Stimulated activated CD8-positive, alpha-beta memory T cell treated with anti-CD3 and anti-CD28 coated beads, Interleukin-2, amount 100 ng/mL, for 1 hour (primary cell): Measurements from ENCODE around the gene MTR.
"Not testable (repeated sequence)": the region's sequence is repeated elsewhere in the genome, so short reads cannot be mapped to it uniquely, and the experiment has no call there.

Source experiments
- DNase-seq, 2 donors: peaks; one replicate each; pipeline ENCODE4 v3.0.0-alpha.2; 2020; ENCODE audit warnings: low read depth in 2 of 2

MTR gene

DNA sequence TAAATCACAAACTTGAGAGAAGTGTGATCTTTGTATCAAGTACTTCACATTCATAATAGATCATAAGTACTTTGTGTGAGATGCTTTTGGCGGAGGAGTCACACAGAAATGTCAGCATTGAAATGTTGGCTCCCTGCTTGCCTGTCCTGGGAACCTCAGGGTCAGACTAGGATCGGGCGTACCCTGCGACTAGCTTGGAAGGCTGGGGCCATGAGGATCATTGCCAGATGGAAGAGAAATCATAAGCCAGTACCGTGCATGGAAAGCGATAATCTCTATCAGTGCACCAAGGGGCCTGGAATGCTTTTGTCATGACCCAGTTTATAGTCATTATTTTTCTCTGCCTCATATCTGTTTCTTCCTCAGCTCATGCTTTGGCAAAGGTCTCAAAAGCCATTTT is 35.5 kb downstream of the MTR start:
- no peak for DNase-seq

DNA sequence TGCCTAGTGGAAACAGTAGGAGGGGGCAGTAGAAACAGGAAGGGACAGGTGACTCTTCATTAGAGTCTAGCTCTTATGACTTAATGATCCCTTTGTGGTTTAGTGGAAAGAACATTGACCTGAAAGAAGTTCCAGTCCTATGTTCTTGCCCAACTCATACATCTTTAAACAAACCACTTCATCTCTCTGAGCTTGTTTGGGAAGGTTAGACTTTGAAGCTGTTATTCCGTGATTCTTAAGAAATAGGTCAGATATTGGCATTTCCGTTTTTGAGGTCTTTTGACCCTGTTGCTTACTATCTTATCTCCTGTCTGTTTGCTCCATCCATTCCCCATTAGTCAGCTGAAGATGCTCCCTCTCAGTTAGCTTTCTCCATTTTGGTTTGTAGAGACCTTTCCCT is 38.5 kb downstream of the MTR start:
- DNase-seq, result no peak

DNA sequence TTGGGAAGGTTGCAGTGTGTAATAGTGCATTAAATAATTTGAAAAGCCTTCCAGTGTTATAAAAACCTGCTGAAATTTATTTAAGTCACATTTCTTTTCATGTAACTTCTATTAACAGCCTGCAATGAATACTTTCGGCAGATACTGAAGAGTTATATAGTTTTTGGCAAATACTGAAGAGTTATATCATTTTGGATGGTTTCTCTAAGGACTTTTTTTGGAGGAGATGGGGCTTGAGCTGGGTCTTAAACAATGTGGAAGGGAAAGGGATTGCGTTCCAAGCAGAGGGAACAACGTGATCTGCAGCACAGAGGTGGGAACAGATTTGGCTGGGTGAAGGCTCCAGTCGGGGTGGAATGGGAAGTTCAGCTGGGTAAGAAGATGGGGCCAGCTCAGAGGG is 39.8 kb downstream of the MTR start:
- no peak for DNase-seq

DNA sequence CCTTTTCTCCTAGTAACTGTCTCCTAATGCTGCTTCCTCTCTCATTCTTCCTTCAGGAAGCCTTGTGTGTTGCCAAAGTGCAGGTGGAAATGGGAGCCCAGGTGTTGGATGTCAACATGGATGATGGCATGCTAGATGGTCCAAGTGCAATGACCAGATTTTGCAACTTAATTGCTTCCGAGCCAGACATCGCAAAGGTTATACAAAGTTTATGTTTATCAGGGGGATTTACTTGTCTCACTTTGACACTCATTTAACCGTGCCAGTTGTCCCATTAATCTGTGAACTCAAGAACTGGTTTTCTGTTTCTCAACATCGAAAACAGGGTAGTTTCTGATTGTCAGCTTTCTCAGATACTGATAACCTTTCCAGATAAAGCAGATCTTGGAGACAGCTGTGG is 40.4 kb downstream of the MTR start:
- no peak for DNase-seq

DNA sequence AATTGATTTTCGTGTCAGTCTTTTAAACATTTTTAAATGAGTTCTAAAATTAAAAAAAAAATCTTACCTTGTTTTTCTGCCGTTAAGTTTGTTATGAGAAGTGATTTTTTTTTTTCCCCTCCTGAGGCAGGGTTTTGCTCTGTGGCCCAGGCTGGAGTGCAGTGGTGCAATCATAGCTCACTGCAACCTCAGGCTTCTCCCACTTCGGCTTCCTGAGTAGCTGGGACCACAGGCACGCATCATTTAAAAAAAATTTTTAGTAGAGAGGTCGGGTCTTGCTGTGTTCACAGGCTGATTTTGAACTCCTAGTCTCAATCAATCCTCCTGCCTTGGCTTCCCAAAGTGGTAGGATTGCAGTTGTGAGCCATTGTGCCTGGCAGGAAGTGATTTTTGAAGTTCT is 41.1 kb downstream of the MTR start:
- no peak for DNase-seq

DNA sequence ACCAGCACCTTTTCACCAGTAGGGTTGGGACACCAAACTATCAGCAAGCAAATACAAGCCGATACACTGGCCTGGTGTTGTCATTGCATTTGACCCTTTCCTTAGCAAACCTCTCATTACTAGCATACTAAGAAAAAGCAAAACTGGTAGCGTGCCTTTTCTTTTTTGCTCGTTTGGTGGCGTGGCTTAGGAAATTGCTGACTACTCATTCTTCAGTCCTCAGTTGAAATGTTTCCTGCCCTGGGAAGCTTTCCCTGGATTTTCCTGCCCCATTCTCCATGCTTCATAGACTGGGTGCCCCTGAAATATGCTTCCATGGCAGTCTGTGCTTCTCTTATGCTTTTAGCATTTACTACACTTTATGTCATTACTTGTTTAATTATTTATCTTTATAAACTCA is 42.0 kb downstream of the MTR start:
- DNase-seq, result no peak

DNA sequence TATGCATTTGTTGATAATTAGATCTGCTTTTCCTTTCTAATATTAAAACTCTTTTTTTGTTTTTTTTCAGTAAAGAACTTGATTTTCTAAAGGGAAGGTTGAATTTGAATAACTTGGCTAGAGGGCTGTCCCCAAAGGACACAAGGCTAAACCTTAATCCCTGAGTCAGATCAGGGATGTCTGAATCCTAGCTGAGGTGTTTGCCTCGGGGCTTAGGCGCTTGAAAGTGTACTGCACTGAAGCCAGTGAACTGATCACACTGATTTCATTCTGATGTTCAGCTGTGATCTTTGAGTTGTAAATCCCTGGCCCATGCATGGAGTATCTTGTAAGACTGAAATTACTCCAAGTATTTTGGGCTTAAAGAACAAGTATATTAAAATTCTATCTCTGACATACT is 42.8 kb downstream of the MTR start:
- no peak for DNase-seq

DNA sequence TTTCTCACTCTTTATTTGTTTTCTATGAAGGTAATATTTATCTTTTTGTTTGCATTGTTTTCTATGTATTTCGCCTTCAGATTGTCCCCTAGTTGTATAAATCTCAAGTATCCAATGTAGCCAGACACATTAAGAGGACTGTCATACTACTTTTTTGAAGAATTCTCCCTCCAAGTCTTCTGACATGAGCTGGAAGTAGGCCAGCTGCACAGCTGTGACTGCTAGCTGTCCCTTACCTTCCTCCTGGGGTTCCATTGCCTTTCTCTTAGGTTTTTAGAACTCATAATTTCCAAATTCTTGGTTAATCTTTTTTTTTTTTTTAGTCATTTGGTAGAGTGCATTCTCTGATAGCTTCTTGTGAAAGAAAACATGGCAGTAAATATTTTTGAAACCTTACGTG is 46.2 kb downstream of the MTR start:
- no peak for DNase-seq

DNA sequence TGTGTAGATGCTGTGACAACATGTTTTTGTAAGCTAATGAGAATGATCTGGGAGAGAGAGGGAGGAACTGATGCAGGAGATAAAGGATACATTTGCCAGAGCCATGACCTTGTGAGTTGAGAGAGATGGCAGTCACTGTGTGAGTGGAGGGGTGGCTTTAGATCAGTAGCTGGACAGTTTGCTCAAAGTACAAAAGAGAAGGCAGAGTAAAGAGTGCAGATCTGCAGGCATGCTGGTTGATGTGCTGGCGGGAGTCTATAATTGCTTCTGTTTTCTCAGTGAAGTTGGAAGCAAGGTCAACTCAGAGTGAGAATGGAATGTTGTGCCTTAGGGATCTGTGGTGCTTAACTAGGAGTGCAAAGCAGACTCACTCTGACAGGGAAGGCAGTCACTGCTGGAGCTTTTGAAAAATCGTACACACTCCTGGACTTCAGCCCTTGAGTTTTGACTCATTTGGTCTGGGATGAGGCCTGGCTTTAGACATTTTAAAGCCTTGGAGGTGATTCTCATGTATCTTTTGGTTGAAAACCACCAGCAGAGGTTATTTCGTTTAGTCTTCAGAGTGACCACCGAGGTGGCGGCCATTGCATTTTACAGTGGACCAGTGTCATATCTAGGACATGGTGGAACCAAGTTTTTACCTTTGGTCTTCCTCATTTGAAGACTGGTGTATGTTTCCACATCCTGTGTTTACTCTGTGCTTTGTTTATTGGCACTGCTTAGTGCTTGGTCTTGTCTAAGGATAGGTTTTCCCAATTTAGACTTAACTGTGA is 49.6 kb downstream of the MTR start:
- DNase-seq, result no peak

DNA sequence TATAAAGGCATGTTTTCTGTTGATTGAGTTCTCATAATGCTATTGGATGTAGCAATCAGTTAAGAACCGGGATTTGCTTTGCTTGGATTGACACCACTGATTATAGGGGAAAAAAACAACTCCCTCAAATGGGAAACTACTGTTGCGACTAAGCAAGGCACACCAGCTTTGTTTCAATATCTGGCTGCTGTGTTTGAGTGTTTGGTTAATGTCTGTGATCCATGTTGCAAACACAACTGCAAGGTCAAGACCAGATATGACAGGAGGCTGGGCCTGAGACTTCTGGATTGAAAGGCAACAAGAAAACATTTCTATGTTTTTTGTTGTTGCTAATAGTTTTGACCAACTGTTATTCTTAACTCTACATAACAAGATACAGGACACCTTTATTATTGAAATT is 50.7 kb downstream of the MTR start:
- no peak for DNase-seq

DNA sequence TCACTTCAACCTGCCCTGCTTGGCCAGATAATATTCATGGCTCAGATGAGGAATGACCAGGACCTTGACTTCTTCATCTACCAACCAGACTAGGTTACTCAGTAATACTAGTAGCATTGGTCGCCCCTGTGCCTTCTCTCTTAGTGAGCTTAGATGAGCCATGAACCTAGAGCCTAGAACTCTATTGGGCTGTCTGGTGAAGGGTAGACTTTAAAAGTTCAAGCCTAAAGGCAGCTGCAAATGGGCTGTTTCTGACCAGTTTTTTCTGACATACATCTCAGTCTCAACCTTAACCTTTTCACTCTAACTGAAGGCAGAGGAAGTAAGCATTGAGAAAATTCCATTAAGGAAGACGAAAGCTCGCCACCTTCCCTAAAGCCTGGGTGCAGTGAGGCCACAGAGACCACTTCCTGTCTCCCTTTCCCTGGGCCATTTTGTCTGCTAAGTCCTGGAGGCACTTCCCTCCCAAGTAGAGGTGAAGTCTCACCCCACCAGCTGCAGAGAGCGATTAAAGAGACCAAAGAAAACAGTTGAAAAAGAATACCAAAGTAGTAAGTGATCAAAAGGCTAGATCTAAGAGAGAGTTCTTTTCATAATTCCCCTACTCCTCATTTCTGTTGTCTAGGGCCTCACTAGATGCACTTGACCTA is 53.3 kb downstream of the MTR start:
- no peak for DNase-seq

DNA sequence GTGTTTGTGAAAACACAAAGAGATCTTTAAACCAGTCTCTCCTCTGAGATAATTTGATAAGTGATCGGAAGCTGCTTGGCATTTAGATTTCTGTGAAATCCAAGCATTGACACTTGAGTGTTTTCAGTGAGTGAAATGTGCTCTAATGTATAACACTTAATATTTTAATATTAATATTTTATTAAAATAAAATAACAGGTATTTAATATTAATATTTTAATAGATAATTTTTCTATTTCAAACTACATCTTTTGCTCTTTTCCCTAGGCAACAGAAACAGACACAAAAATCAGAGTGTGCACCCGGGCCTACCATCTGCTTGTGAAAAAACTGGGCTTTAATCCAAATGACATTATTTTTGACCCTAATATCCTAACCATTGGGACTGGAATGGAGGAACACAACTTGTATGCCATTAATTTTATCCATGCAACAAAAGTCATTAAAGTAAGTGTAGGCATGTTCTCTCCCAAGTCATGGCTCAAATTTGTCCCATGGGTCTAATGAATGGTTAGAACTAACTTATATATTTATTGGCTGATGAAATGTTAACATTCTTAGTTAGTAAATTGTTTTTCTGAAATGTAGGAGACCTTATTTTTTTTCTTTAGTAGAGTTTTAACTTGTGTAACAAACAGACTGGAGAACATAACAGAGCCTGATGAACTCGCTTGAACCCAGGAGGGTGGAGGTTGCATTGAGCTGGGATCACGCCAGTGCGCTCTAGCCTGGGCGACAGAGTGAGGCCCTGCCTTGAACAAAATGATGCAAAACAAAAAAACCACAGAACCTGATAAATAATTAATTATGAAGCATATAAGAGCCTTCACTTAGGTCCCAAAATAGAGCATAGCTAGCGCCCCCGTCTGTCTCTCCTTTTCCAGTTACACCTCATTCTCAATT is 55.2 kb downstream of the MTR start:
- no peak for DNase-seq

DNA sequence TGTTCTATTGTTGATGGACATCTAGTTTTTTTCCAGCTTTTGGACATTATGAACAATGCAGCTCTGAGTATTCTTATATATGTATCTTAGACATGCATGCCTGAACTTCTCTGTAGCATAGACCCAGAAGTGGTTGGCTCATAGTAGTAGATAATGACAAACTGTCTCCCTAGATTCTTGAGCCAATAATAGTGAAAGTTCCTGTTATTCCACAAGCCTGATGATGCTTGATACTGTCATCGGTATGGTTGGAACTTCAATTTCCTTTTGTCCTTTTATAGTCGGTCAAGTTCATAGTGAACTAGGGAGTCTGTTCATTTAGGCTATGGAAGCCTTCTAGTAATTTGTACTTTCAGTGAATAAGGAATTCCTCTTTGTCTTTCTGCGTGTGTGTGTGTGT is 56.8 kb downstream of the MTR start:
- DNase-seq, result no peak

DNA sequence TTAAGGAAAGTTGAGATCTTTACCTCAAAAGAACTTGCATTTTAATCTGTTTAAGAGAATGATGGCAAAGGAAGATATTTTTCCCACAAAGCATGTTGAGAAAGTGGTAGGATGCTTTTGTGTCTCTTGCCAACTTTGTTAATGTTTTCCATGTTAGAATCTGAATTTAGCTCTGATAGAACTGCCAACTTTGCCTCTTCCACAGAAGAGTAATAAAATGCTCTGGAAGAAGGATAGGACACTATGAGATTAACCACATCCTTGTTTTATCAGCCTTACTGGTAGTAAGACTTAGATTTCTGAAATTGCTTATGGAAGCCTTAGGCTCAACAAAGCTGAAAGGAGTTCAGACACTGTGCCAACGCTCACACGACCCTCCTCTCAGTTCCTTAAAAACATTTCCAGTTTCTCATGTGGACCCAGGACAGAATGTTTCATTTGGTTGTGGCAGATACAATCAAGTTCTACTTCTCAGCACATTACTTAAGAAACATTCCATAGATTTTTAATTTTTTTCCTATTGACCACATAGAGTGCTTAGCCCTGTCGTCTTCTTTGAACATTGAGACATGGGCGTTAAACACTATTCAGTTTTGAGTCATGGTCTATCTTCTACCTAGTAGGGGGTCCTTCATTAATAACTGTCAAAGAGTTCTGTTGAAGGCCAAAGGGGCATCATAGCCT is 59.0 kb downstream of the MTR start:
- no peak for DNase-seq

DNA sequence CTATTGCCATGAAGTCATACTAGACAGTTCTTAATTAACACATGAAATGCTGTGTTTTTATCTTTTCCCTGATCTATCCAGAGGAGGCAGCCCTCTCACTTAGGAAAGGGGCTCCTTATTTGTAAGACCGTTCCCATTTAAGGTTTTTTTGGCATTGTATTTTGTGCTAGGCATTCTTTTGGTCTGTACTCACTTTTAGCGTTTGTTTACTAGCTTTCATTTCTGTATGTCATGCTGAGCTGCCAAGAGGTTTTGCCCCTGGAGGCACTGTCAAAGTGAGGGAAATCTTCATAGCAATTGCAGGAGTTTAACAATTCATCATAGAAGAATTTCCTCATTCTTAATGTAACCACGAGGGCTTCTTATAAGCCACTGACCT is 59.5 kb downstream of the MTR start:
- DNase-seq, result no peak

DNA sequence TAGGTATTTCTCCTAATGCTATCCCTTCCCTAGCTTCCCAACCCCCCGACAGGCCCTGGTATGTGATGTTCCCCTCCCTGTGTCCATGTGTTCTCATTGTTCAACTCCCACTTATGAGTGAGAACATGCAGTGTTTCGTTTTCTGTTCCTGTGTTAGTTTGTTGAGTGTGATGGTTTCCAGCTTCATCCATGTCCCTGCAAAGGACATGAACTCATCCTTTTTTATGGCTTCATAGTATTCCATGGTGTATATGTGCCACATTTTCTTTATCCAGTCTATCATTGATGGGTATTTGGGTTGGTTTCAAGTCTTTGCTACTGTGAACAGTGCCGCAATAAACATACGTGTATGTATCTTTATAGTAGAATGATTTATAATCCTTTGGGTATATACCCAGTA is 61.6 kb downstream of the MTR start:
- DNase-seq, result not testable (repeated sequence)

DNA sequence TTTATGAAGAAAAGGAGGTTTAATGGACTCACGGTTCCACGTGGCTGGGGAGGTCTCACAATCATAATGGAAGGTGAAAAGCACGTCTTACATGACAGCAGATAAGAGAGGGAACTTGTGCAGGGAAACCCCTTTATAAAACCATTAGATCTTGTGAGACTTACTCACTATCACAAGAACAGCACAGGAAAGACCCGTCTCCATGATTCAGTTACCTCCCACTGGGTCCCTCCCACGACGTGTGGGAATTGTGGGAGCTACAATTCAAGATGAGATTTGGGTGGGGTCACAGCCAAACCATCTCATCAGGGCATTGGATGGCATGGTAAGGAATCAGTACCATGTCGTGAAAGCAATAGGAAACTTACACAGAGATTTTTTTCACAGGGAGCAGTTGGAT is 63.1 kb downstream of the MTR start:
- DNase-seq, result no peak

DNA sequence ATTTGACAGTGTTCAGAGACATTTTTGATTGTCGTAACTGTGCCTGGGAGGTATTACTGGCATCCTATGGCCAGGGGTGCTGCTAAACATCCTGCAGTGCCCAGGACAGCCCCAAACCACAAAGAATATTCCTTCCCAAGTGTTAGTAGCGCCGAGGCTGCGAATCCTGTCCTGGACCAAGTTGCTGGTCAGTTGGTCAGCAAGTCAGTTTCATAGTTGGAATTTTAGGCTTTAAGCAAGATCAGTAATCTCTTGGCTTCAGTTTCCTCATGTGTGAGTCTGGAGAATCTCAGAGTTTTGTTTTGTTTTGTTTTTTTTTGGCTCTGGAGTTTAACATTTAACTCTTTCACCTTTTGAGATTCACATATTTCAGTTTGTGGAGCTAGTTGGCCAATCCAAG is 65.0 kb downstream of the MTR start:
- no peak for DNase-seq

DNA sequence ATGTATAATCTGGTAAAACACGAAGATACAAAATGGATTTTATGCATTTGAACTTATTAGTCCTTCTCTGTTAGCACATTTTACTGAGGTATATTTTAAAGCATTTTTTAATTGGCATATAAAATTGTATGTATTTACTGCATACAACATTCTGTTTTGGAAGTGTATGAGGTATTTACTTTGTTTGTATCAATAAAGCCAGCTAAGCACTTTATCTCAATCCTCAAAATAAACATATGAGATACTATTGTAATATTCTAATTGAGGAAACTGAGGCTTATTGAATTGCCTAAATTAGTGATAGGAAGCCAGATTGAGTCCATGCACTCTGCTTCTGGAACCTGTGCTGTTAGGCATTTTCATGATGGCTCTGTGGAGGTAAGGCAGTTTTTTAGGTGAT is 65.6 kb downstream of the MTR start:
- DNase-seq, result no peak

DNA sequence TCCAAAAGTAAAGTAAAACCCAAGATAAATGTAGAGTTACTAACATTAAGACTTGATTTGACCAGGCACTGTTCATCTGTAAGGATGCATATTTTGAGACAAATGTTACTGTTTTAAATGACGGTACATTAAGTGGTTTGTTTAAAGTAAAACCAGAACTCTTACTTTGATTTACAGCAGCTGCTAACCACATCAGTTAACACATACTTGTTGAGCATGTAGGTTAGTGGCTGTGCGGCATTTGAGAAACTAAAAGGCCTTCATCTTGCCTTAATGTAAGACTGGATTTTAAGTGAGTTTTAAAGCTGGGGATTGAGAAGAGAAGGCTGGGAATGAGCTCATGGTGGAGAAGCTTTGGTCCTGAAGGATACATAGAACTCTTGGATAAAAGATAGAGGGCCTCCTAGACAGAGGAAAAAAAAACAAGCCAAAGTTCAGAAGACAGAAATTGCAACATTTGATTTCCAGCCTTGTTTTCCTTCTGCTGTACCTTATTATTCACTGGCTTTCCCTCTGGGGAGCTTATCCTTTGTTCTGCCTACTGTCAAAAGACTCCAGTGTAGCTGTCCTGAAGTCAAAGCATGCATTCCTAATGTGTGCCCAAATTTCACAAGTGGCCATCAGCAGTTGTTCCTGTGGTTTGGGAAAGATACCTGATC is 66.6 kb downstream of the MTR start:
- DNase-seq, result no peak

DNA sequence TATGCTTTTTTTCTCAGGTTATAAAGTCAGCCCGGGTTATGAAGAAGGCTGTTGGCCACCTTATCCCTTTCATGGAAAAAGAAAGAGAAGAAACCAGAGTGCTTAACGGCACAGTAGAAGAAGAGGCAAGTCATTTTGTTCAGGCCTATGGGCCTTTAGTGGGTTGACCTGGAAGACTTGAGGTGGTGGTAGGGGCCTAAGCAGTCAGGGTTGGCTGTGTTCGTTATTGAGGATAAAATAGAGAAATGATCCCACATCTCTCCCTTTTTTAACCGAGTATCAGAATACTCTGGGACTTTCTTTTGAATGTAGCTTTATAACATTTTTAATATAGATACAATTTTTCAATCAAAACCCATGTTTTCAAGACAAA is 67.1 kb downstream of the MTR start:
- DNase-seq, result no peak
